Measurements from ENCODE around the gene RASGEF1B. TPM values are rescaled to one million over a fixed set of nuclear protein-coding genes. Genes with fewer than 3 reads are reported as not detected.

RASGEF1B gene
- total and polyA plus RNA-seq, 2 experiments from 2014 or later, result 29.1 to 53.4 TPM

DNA sequence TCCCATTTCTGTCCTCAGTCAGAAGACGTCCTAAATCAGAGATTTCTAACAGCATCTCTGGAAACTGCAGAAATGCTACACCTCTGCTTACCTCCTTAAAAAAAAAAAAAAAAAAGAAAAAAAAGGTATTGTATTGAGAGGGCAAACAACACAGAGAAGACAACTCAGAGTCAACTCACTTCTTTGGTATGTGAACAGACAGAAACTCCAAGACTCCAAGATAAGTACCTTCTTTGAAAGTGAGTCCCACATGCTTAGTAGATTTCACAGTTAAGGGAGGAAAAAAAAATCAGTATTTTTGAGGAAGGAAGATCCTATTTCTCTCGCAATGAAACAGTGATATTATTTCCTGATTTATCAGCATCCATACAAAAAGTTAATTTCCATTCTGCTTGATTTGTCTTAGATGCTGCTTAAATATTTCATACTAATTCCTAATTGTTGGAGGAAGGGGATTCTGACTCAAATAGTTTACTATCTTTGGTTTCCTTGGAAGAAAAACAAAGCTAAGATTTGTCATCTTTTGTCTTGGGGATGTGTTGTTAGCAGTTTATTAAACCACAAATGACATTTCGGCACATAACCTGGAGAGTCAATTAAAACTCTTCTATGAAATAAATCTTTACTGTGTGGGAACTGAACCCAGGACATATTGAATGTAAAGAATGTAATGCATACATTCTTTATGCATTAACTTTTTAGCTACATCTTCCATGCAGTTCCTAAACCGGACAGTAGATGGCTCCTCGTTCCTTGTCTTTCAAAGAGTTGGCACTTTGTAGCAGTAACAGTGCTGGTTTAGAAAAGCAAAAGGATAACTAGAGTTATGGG is 4.7 kb downstream of the RASGEF1B start:
- no peaks in the 10 kb centered on the region for H3K27me3 ChIP-seq
- no peak overlapping the region for H2AFZ ChIP-seq
- TF ChIP-seq, protein P1, sequence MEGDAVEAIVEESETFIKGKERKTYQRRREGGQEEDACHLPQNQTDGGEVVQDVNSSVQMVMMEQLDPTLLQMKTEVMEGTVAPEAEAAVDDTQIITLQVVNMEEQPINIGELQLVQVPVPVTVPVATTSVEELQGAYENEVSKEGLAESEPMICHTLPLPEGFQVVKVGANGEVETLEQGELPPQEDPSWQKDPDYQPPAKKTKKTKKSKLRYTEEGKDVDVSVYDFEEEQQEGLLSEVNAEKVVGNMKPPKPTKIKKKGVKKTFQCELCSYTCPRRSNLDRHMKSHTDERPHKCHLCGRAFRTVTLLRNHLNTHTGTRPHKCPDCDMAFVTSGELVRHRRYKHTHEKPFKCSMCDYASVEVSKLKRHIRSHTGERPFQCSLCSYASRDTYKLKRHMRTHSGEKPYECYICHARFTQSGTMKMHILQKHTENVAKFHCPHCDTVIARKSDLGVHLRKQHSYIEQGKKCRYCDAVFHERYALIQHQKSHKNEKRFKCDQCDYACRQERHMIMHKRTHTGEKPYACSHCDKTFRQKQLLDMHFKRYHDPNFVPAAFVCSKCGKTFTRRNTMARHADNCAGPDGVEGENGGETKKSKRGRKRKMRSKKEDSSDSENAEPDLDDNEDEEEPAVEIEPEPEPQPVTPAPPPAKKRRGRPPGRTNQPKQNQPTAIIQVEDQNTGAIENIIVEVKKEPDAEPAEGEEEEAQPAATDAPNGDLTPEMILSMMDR (IDR thresholded peaks at IDR 0.05; ENCODE audit: poor library complexity), result peak; percentile 92
- no peak for TF ChIP-seq EZH2phosphoT487 (IDR thresholded peaks at IDR 0.05; ENCODE audit: low read depth, severe bottlenecking, unreplicated experiment)
- TF ChIP-seq EZH2 (IDR thresholded peaks at IDR 0.05; ENCODE audit: borderline replicate concordance), result no peak
- peaks cover 6% of the 10 kb centered on the region for H3K4me1 ChIP-seq (ENCODE audit: insufficient read depth)
- H3K4me2 ChIP-seq, result peak overlapping the region; percentile 25
- 16% methylated on average over 4 of the region's 5 CpGs for WGBS (ENCODE audit: low lambda C conversion rate, missing lambda C conversion rate)
- H3K4me3 ChIP-seq, result no peak overlapping the region
- no peaks in the 10 kb centered on the region for H3K9me2 ChIP-seq (replicated peaks; ENCODE audit: insufficient read depth)
- peak overlapping the region; percentile 54 for H3K27ac ChIP-seq
- no peaks in the 10 kb centered on the region for H4K20me1 ChIP-seq (ENCODE audit: insufficient read depth, poor library complexity, severe bottlenecking)
- peak; percentile 89 for DNase-seq (ENCODE audit: low spot score)
- no peaks in the 10 kb centered on the region for H3K36me3 ChIP-seq (replicated peaks; ENCODE audit: insufficient read depth, low read depth)
- no peaks in the 10 kb centered on the region for H3K9me3 ChIP-seq (ENCODE audit: low read depth)
- peaks cover 64% of the 10 kb centered on the region for H3K79me2 ChIP-seq

DNA sequence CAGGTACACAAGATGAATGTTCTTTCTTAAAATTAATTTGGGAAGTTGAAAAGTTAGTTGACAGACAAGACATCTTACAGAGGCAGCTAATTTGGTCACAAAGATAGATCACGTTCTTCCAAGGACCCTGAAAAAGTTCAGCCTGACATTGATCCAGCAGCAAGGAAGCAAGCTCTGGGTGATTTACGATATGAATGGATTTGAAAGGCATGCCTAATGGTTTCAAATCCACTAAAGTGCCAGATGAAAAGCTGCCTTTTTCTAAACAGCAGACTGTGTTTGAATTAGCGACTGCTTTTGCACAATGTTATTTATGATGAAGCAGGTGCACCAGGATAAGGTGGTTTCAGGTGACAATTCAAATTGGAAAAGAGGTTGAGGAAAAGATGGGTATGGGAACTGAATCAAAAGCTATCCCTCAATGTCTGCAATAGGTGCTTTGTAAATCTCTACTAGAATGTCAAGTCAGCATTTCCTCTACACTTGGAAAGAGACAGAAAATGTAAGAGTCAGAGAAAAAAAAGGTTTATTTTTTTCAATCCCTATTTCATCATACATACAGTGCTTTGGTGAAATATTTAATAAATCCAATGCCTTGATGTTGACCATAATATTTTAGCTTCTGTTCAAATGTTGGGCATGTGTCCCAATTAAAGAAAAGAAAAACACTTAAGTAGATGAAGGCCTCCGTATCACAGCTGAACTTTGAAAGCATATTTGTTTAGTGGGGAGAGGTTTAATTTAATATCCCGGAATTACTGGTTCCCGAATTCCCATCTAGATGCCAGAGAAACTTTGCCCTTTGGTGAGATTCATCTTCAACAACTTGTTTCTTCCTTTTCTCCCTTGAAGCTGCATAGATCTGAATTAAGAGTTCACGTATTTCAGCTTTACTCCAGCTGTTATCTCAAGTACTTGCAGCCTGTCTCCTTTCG is 6.0 kb downstream of the RASGEF1B start:
- H3K4me3 ChIP-seq, result no peak overlapping the region
- H3K36me3 ChIP-seq (replicated peaks; ENCODE audit: insufficient read depth, low read depth), result no peaks in the 10 kb centered on the region
- peak overlapping the region; percentile 54 for H3K27ac ChIP-seq
- no peaks in the 10 kb centered on the region for H3K9me3 ChIP-seq (ENCODE audit: low read depth)
- WGBS (ENCODE audit: low lambda C conversion rate, missing lambda C conversion rate), result 53% methylated on average over 8 of the region's 8 CpGs
- no peaks in the 10 kb centered on the region for H3K9me2 ChIP-seq (replicated peaks; ENCODE audit: insufficient read depth)
- peaks cover 6% of the 10 kb centered on the region for H3K4me1 ChIP-seq (ENCODE audit: insufficient read depth)
- H2AFZ ChIP-seq, result no peak overlapping the region
- no peak for DNase-seq (ENCODE audit: low spot score)
- peak overlapping the region; percentile 43 for H3K4me2 ChIP-seq
- no peaks in the 10 kb centered on the region for H3K27me3 ChIP-seq
- no peak for TF ChIP-seq EZH2 (IDR thresholded peaks at IDR 0.05; ENCODE audit: borderline replicate concordance)
- TF ChIP-seq, protein P1 (IDR thresholded peaks at IDR 0.05; ENCODE audit: poor library complexity), result no peak
- TF ChIP-seq EZH2phosphoT487 (IDR thresholded peaks at IDR 0.05; ENCODE audit: low read depth, severe bottlenecking, unreplicated experiment), result no peak
- H3K79me2 ChIP-seq, result peaks cover 77% of the 10 kb centered on the region
- H4K20me1 ChIP-seq (ENCODE audit: insufficient read depth, poor library complexity, severe bottlenecking), result no peaks in the 10 kb centered on the region

DNA sequence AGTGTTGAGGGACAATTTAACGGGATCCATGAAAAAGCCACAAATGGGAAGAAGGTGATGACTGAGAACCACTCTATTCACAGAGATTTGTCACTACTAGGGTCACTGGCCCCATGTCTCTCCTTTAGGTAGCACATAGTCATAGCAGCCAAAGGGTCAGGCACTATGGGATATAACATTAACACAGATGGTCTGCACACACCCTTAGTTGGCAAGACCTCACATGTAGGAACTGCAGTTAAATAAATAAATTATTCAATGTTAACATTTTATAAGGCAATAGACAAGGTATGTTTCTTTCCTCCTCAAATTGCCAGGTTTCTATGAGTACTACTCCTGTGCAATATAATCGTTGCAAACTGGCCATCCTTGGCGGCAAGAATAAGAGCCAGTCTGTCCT is 10.9 kb downstream of the RASGEF1B start:
- Histone ChIP-seq H3K79me2 (peaks cover 66% of the 10 kb centered on the region), H3K27me3 (no peaks in the 10 kb centered on the region), H3K27ac (no peak overlapping the region), H3K9me3 (ENCODE audit: low read depth) (no peaks in the 10 kb centered on the region), H4K20me1 (ENCODE audit: insufficient read depth, poor library complexity, severe bottlenecking) (peaks cover 4% of the 10 kb centered on the region), H3K9me2 (replicated peaks; ENCODE audit: insufficient read depth) (no peaks in the 10 kb centered on the region), H3K36me3 (replicated peaks; ENCODE audit: insufficient read depth, low read depth) (no peaks in the 10 kb centered on the region), H3K4me3 (no peak overlapping the region), H3K4me1 (ENCODE audit: insufficient read depth) (peaks cover 6% of the 10 kb centered on the region), H2AFZ (no peak overlapping the region), H3K4me2 (no peak overlapping the region)
- TF ChIP-seq, protein P1 (IDR thresholded peaks at IDR 0.05; ENCODE audit: poor library complexity), result no peak
- TF ChIP-seq EZH2 (IDR thresholded peaks at IDR 0.05; ENCODE audit: borderline replicate concordance) (no peak), EZH2phosphoT487 (IDR thresholded peaks at IDR 0.05; ENCODE audit: low read depth, severe bottlenecking, unreplicated experiment) (no peak)
- 92% methylated on average over 3 of the region's 3 CpGs for WGBS (ENCODE audit: low lambda C conversion rate, missing lambda C conversion rate)
- no peak for DNase-seq (ENCODE audit: low spot score)
